Nephron (organoid): ENCODE results near the gene OAS3.

Experiments
- H3K27ac Mint-ChIP-seq, 3 experiments: 2 replicates each; pipeline ENCODE4 v1.8.0; 2020; ENCODE audit warnings: mixed read lengths in 3 of 3, mild to moderate bottlenecking in 2 of 3, moderate library complexity in 1 of 3
- H3K27me3 Mint-ChIP-seq: 2 replicates; pipeline ENCODE4 v1.8.0; 2021; ENCODE audit warnings: low read depth, mild to moderate bottlenecking, moderate library complexity, mixed read lengths
- H3K36me3 Mint-ChIP-seq: 2 replicates; pipeline ENCODE4 v1.8.0; 2020; ENCODE audit warnings: low read depth, mixed read lengths
- H3K4me1 Mint-ChIP-seq: 2 replicates; pipeline ENCODE4 v1.8.0; 2020; ENCODE audit warnings: mixed read lengths
- H3K4me3 Mint-ChIP-seq, 3 experiments: 2 replicates each; pipeline ENCODE4 v1.8.0; 2020; ENCODE audit warnings: mild to moderate bottlenecking in 3 of 3, mixed read lengths in 3 of 3, moderate library complexity in 2 of 3
- H3K9me3 Mint-ChIP-seq: 2 replicates; pipeline ENCODE4 v1.8.0; 2020; ENCODE audit warnings: mixed read lengths
- TF ChIP-seq, protein P1 (sequence below), 3 experiments: fragments of 200-600 bp; sonication (generic); IDR thresholded peaks; one replicate each; pipeline ENCODE4 v1.5.0; 2021; ENCODE audit warnings: antibody characterized with exemption in 3 of 3; ENCODE audit not compliant: unreplicated experiment in 3 of 3

OAS3 gene

GRCh38 chr12:112898380-112898779 lies 39.9 kb upstream of the OAS3 start:
- H3K4me1 Mint-ChIP-seq, result peaks cover 3% of the 10 kb centered on the region
- peaks cover 34% of the 10 kb centered on the region for H3K27me3 Mint-ChIP-seq
- TF ChIP-seq, protein P1, sequence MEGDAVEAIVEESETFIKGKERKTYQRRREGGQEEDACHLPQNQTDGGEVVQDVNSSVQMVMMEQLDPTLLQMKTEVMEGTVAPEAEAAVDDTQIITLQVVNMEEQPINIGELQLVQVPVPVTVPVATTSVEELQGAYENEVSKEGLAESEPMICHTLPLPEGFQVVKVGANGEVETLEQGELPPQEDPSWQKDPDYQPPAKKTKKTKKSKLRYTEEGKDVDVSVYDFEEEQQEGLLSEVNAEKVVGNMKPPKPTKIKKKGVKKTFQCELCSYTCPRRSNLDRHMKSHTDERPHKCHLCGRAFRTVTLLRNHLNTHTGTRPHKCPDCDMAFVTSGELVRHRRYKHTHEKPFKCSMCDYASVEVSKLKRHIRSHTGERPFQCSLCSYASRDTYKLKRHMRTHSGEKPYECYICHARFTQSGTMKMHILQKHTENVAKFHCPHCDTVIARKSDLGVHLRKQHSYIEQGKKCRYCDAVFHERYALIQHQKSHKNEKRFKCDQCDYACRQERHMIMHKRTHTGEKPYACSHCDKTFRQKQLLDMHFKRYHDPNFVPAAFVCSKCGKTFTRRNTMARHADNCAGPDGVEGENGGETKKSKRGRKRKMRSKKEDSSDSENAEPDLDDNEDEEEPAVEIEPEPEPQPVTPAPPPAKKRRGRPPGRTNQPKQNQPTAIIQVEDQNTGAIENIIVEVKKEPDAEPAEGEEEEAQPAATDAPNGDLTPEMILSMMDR (IDR thresholded peaks at IDR 0.05; ENCODE audit: unreplicated experiment in 3 of 3), result no peak
- H3K9me3 Mint-ChIP-seq, result no peaks in the 10 kb centered on the region
- no peaks in the 10 kb centered on the region for H3K36me3 Mint-ChIP-seq
- H3K27ac Mint-ChIP-seq, result no peak overlapping the region
- no peak overlapping the region for H3K4me3 Mint-ChIP-seq

DNA sequence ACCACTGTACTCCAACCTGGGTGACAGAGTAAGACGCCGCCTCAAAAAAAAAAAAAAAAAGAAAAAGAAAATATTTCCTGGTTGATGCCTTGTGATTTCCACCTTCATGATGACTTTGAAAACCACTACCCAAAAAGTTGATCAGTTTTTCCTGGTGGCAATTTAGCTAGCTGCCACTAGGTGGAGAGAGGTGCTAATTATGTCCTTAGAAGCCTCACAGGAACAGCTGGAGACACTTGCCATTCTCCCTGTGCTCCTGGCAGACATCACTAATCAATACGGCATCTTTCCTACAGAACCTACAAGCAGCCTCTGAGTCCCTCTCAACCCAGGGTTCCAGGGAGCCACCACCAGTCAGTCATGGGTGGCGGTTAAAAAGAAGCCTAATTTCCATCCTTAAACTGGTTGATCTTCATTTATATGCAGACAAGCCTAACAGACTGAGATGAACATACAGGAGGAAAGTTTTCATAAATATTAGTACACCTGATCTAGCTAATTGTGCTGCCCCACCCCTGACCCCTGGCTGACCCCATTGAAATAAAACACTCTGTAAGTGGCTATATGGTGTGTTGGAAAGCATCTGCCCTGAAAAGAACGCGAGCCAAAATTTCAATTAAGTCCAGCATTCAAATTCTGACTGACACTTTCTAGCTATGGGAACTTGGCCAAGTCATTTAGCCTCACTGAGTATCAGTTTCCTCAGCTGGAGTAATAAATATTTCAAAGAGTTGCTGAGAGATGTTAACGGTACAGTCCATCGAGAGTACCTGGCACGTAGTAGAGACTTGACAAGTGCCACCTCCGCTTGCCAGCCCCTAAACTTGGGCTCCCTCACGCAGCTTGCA lies 37.8 kb upstream of the OAS3 start:
- Mint-ChIP-seq H3K9me3 (peaks cover 5% of the 10 kb centered on the region), H3K27ac (no peak overlapping the region), H3K4me1 (peaks cover 19% of the 10 kb centered on the region), H3K4me3 (no peak overlapping the region), H3K27me3 (peaks cover 34% of the 10 kb centered on the region), H3K36me3 (no peaks in the 10 kb centered on the region)
- TF ChIP-seq, protein P1 (IDR thresholded peaks at IDR 0.05; ENCODE audit: unreplicated experiment in 3 of 3), result peak; percentile 33 to 46 (median 44)

GRCh38 chr12:112901271-112901670 lies 37.0 kb upstream of the OAS3 start:
- Mint-ChIP-seq H3K9me3 (peaks cover 5% of the 10 kb centered on the region), H3K36me3 (no peaks in the 10 kb centered on the region), H3K27me3 (peaks cover 30% of the 10 kb centered on the region), H3K27ac (no peak overlapping the region), H3K4me3 (no peak overlapping the region), H3K4me1 (peaks cover 21% of the 10 kb centered on the region)
- TF ChIP-seq, protein P1 (IDR thresholded peaks at IDR 0.05; ENCODE audit: unreplicated experiment in 3 of 3), result no peak

DNA sequence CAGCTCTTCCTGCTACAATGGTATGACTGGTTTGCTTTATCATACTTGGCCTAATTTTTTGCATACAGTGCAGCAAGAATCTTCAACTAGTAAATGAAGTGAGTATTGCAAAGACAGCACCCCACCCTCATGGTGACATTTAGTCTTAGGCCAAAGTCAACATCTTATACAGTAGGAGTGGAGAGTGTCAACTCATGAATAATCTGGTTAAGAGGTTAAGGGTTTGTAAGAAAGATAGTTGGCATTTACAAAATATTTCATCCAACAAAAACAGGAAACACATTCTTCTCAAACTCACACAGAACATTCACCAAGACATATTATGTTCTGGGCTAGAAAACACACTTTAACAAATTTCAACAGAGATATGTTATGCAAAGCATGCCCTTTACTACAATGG lies 33.7 kb upstream of the OAS3 start:
- peaks cover 5% of the 10 kb centered on the region for H3K9me3 Mint-ChIP-seq
- peaks cover 8% of the 10 kb centered on the region for H3K27me3 Mint-ChIP-seq
- peak overlapping the region; percentile 50 to 86 (median 61) for H3K27ac Mint-ChIP-seq
- H3K4me3 Mint-ChIP-seq, result peak overlapping the region in 2 of 3 experiments; percentile 39 to 46
- H3K4me1 Mint-ChIP-seq, result peaks cover 29% of the 10 kb centered on the region
- no peaks in the 10 kb centered on the region for H3K36me3 Mint-ChIP-seq
- TF ChIP-seq, protein P1 (IDR thresholded peaks at IDR 0.05; ENCODE audit: unreplicated experiment in 3 of 3), result no peak

- TF ChIP-seq, protein P1 (IDR thresholded peaks at IDR 0.05; ENCODE audit: unreplicated experiment in 3 of 3), result no peak
- Mint-ChIP-seq H3K27ac (peak overlapping the region in 1 of 3 experiments; percentile 51), H3K4me1 (peaks cover 29% of the 10 kb centered on the region), H3K36me3 (no peaks in the 10 kb centered on the region), H3K9me3 (peaks cover 9% of the 10 kb centered on the region), H3K27me3 (peaks cover 16% of the 10 kb centered on the region), H3K4me3 (no peak overlapping the region)
Observed at GRCh38 chr12:112905451-112906089, 32.7 kb upstream of the OAS3 start.
